Breast epithelium (tissue), 4 donors: ENCODE measurements around the gene HOXB7. TPM values are rescaled to one million over a fixed set of nuclear protein-coding genes. Genes with fewer than 3 reads are reported as not detected.
A peak's percentile ranks its signal among the peaks of the same experiment; 100 is the strongest.

Experiments
- DNase-seq, 2 donors: peaks; one replicate each; pipeline ENCODE4 v3.0.0-alpha.2; 2019; ENCODE audit warnings: low spot score in 2 of 2
- H3K27ac ChIP-seq, 2 donors: fragments of 200-600 bp; sonication (generic) in 1 of 2; one replicate each; pipeline ENCODE4 v1.5.1; 2016 to 2019; ENCODE audit warnings: mild to moderate bottlenecking in 1 of 2
- H3K27me3 ChIP-seq, 2 donors: fragments of 200-600 bp; sonication (generic) in 1 of 2; one replicate each; pipeline versions ENCODE4 v1.5.1 to v1.6.0; 2017 to 2019; ENCODE audit warnings: control low read depth in 1 of 2, mild to moderate bottlenecking in 1 of 2
- H3K36me3 ChIP-seq: fragments of 200-600 bp; one replicate; pipeline ENCODE4 v1.5.1; 2019
- H3K4me1 ChIP-seq, 2 donors: fragments of 200-600 bp; sonication (generic); one replicate each; pipeline ENCODE4 v1.5.1; 2016 to 2019; ENCODE audit warnings: control low read depth in 1 of 2
- H3K4me3 ChIP-seq, 3 donors: fragments of 200-600 bp; sonication (generic); 1 replicate in 2 of 3; 2 replicates in 1 of 3; pipeline ENCODE4 v1.5.1; 2016 to 2019; ENCODE audit warnings: mild to moderate bottlenecking in 3 of 3, moderate library complexity in 2 of 3
- H3K9me3 ChIP-seq, 2 donors: fragments of 200-600 bp; sonication (generic) in 1 of 2; one replicate each; pipeline ENCODE4 v1.5.1; 2016 to 2019; ENCODE audit warnings: control low read depth in 1 of 2
- POLR2A ChIP-seq: fragments of 450-650 bp; IDR thresholded peaks from one replicate; pipeline ENCODE4 v1.6.1; 2016; ENCODE audit warnings: antibody characterized with exemption, mild to moderate bottlenecking, moderate library complexity
- POLR2AphosphoS5 ChIP-seq, 3 donors: sonication (generic); formaldehyde crosslinking; IDR thresholded peaks; one replicate each; pipeline ENCODE4 v1.6.1; 2017; ENCODE audit warnings: antibody characterized with exemption in 3 of 3
- intact Hi-C: fragments of 100-400 bp; cut with DNase I; formaldehyde crosslinking; loops from one replicate; pipeline ENCODE4 v1.15.1; 2023; ENCODE audit warnings: low total_unique reads
- total RNA-seq, 3 donors: library from RNA; depleted of rRNA; stranded (reverse); fragments of >200 nt; gene quantifications; one replicate each; pipeline ENCODE4 v1.1.0, GENCODE V29; 2016
- TF ChIP-seq, protein P1 (sequence below), 3 donors: fragments of 450-650 bp; IDR thresholded peaks; one replicate each; pipeline ENCODE4 v1.5.1; 2016 to 2017; ENCODE audit warnings: antibody characterized with exemption in 3 of 3, mild to moderate bottlenecking in 3 of 3, moderate library complexity in 3 of 3

Gene HOXB7
- total RNA-seq, 3 donors from 2014 or later, result 1.5 to 16.8 (median 4.3) TPM

DNA sequence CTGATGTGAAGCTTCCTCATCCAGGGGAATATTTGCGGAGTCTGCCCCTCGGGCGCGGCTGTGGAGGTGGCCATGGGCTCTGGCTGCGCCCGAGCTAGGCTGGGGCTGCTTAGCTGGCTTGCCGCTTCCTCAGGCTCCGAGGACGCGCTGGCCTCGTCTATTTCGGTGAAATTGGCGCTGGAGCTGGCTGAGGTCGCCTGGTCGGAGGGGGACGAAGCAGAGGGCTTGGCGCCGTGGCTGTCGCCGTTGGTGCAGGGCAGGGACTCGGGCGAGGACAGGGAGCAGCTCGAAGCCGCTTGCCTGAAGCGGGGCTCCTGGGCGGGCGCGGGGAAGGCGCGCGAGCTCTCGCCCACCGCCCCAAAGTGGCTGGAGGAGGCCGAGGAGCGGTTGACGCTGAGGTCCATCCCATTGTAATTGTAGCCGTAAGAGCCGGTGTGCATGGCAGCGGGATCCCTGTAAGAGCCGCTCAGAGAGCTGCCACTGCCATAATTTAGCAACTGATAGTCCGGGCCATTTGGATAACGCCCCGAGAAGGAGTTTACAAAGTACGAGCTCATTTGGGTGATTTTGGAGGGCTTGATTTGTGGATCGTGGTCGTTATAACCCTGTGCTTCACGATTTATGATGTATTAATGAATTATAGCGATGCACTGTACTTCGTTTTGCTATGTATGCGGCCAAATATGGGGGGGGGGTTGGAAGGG lies 17.5 kb downstream of the HOXB7 start, which contains the start of gene HOXB5:
TSS of gene HOXB5 (minus strand) at position 654 of the 704 bp plus-strand sequence. CDS start at position 557, 97 bp downstream.
- Histone ChIP-seq H3K27ac (peak within 1 kb of the TSS in 1 of 2 donors; percentile 20), H3K4me3 (peak within 1 kb of the TSS; percentile 41 to 68 (median 43)), H3K9me3 (no peaks in the 10 kb centered on the region), H3K36me3 (no peaks in the 10 kb centered on the region), H3K27me3 (peaks cover 0 to 78% of the 10 kb centered on the region in 2 donors), H3K4me1 (peaks cover 0 to 10% of the 10 kb centered on the region in 2 donors)
- TF ChIP-seq, protein P1, sequence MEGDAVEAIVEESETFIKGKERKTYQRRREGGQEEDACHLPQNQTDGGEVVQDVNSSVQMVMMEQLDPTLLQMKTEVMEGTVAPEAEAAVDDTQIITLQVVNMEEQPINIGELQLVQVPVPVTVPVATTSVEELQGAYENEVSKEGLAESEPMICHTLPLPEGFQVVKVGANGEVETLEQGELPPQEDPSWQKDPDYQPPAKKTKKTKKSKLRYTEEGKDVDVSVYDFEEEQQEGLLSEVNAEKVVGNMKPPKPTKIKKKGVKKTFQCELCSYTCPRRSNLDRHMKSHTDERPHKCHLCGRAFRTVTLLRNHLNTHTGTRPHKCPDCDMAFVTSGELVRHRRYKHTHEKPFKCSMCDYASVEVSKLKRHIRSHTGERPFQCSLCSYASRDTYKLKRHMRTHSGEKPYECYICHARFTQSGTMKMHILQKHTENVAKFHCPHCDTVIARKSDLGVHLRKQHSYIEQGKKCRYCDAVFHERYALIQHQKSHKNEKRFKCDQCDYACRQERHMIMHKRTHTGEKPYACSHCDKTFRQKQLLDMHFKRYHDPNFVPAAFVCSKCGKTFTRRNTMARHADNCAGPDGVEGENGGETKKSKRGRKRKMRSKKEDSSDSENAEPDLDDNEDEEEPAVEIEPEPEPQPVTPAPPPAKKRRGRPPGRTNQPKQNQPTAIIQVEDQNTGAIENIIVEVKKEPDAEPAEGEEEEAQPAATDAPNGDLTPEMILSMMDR (IDR thresholded peaks at IDR 0.05), result no peak
- TF ChIP-seq POLR2A (no peak), POLR2AphosphoS5 (IDR thresholded peaks at IDR 0.05) (no peak)
- no peak for DNase-seq
- intact Hi-C loops, result loop anchor here (5.0 kb wide), 1 partner anchor 101 kb away; no protein-coding TSS in a partner anchor

DNA sequence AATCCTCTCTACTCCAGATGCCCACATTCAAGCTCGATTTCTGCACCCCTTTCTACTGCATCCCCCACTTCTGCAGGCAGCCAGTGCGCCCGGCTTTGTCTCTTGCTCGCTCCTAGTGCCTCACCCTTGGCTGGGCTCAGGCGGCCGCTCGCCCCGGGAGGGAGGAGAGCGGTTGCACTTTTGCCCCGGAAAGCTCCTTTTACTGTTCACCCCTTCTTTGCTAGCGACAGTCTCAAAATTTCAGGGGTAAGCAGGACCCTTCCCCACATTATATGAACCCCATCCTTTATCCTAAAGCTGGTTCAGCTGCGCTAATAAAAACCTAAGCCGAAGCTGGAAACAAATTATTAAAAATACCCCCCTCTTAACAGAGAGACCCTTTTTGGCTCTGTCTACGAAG lies 18.2 kb downstream of the HOXB7 start:
- intact Hi-C loops, result loop anchor here (1.0 to 5.0 kb wide), 2 partner anchors 16 to 100 kb away; no protein-coding TSS in a partner anchor
- TF ChIP-seq, protein P1 (IDR thresholded peaks at IDR 0.05), result no peak
- TF ChIP-seq POLR2AphosphoS5 (IDR thresholded peaks at IDR 0.05) (no peak), POLR2A (no peak)
- H3K9me3 ChIP-seq, result no peaks in the 10 kb centered on the region
- H3K27me3 ChIP-seq, result peaks cover 0 to 78% of the 10 kb centered on the region in 2 donors
- H3K4me3 ChIP-seq, result peak overlapping the region; percentile 41 to 68 (median 43)
- peaks cover 0 to 3% of the 10 kb centered on the region in 2 donors for H3K4me1 ChIP-seq
- no peak overlapping the region for H3K27ac ChIP-seq
- DNase-seq, result no peak
- no peaks in the 10 kb centered on the region for H3K36me3 ChIP-seq

DNA sequence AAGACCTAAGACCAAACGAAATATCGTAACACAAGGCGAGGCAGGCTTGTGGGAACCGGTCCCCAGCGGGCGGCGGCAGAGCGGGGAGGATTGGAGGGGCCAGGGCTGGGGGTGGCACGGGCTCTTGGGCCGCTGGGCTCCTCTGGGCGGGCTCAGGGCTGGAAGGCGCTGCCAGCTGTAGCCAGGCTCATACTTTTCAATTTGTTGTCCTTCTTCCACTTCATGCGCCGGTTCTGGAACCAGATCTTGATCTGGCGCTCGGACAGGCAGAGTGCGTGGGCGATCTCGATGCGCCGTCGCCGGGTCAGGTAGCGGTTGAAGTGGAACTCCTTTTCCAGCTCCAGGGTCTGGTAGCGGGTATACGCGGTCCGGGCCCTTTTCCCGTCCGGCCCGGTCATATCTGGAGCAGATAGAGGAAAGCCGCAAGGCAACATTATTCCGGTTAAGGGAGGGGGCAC lies 18.7 kb downstream of the HOXB7 start:
- Histone ChIP-seq H3K9me3 (no peaks in the 10 kb centered on the region), H3K36me3 (no peaks in the 10 kb centered on the region), H3K27ac (no peak overlapping the region), H3K4me1 (no peaks in the 10 kb centered on the region), H3K27me3 (peaks cover 0 to 78% of the 10 kb centered on the region in 2 donors), H3K4me3 (peak overlapping the region; percentile 41 to 68 (median 43))
- no peak for DNase-seq
- intact Hi-C loops, result loop anchor here (1.0 to 5.0 kb wide), 2 partner anchors 16 to 100 kb away; no protein-coding TSS in a partner anchor
- TF ChIP-seq, protein P1 (IDR thresholded peaks at IDR 0.05), result no peak
- TF ChIP-seq POLR2AphosphoS5 (IDR thresholded peaks at IDR 0.05) (no peak), POLR2A (no peak)

DNA sequence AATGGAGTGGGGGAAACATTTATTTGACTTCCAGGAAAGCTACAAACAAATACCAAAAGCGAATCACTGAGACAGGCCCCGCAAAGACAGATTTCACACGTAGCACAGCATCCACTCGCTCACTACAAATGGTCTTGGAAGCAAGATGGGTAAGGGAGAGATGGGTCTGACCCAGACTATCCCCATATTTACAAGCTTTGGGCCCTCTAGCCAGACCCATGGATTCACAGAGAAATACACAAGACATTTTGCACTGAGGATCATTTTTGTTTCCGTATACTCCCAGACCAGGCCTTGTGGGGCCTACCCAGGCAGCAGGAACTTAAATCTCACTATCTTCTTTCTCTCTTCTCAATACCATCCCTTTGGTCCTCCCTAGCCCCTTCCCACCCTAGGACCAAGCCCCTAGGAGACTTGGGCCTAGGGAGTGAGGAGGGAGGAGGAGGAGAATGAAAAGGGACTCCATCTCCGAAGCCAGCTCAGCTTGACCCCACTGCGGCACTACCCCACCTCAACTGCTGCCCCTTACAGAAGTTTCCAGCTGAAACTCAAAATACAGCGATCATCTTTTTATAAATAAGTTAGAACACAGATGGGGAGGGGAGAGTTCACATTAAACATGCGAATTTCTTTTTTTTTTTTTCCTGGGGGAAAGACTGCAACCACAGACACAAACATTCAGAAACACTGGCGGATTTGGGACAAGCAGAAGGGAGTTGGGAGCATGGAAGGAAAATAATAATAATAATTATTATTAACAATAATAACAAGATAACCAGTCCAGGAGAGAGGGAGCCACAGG lies 19.4 kb downstream of the HOXB7 start:
- Histone ChIP-seq H3K27me3 (peaks cover 0 to 78% of the 10 kb centered on the region in 2 donors), H3K4me1 (no peaks in the 10 kb centered on the region), H3K27ac (no peak overlapping the region), H3K4me3 (peak overlapping the region in 1 of 3 donors; percentile 43), H3K36me3 (no peaks in the 10 kb centered on the region), H3K9me3 (no peaks in the 10 kb centered on the region)
- no peak for DNase-seq
- intact Hi-C loops, result loop anchor here (1.0 to 5.0 kb wide), 2 partner anchors 17 to 99 kb away; no protein-coding TSS in a partner anchor
- TF ChIP-seq, protein P1 (IDR thresholded peaks at IDR 0.05), result no peak
- no peak for TF ChIP-seq POLR2A
- TF ChIP-seq POLR2AphosphoS5 (IDR thresholded peaks at IDR 0.05), result no peak
